ENCODE data around the gene REXO5.

The REXO5 gene

DNA sequence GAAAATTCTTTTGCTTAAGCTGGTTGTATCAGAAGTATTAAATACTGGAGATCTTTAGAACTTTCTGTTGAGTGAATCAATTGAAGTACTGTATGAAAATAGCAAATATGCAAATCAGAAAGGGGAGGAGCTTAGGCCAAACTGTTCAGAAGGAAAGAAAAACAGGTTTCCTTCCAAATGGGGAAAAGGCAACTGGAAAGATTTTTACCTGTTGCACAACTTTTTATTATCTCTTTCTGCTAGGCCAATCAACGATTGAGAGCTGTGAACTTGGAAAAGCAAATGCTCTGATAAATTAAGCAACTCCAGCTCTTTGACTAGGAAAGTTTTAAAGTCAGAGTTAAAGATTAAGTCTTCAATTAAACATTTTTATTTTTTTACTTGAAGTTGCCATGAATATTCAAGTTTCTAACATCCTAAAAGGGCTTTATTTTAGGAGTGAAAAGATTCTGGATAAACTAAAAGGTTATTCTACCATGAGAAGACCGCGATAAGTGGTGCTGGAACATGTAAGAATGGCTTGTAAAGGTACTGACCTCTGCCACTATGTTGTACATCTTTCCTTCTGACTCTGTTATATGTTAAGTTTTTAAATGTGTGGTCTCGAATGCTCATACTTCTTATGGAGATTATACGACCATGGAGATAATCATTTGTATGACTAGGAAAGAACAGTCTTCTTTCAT lies 77.4 kb downstream of the REXO5 start:
- TF ChIP-seq, protein P1, sequence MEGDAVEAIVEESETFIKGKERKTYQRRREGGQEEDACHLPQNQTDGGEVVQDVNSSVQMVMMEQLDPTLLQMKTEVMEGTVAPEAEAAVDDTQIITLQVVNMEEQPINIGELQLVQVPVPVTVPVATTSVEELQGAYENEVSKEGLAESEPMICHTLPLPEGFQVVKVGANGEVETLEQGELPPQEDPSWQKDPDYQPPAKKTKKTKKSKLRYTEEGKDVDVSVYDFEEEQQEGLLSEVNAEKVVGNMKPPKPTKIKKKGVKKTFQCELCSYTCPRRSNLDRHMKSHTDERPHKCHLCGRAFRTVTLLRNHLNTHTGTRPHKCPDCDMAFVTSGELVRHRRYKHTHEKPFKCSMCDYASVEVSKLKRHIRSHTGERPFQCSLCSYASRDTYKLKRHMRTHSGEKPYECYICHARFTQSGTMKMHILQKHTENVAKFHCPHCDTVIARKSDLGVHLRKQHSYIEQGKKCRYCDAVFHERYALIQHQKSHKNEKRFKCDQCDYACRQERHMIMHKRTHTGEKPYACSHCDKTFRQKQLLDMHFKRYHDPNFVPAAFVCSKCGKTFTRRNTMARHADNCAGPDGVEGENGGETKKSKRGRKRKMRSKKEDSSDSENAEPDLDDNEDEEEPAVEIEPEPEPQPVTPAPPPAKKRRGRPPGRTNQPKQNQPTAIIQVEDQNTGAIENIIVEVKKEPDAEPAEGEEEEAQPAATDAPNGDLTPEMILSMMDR (IDR thresholded peaks at IDR 0.05; ENCODE audit: low read depth, low read length), result no peak
- no peak overlapping the region for H3K4me3 ChIP-seq (ENCODE audit: low read depth, low read length)

DNA sequence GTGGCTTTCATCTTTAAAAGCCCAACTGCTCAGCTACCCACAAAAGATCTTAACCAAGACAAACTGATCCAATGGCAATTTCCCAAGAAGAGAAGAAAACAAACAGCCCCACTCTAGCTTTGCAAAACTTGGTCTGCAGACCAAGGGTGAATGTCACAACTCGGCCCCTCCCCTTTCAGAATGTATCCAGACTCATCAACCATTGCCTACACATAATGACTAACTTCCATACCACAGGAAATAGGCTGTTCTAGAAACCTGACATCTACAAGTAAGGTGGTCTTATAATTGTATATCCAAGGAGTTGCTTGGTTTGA lies 77.9 kb downstream of the REXO5 start:
- no peak overlapping the region for H3K4me3 ChIP-seq (ENCODE audit: low read depth, low read length)

DNA sequence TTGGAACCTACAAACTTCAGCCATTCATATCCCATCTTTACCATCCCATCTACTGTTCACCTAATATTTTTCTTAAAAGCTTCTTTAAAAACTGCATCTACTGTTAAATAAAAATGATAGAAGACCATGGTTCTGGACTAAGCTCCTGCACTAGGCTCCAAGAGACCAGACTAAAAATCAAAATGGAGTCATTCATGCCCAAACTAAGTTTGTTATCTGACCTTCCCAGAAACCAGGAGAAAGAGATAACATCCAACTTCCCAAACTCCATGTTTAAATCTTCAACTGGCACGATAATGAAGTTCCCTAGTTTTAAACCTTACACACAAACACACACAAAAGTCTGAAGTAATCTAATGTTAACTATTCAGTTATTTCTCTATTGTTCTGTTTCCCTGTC lies 80.0 kb downstream of the REXO5 start:
- TF ChIP-seq, protein P1 (IDR thresholded peaks at IDR 0.05; ENCODE audit: low read depth, low read length), result no peak

More for the DNA sequence above, 77.9 kb downstream of the REXO5 start:
- TF ChIP-seq, protein P1 (IDR thresholded peaks at IDR 0.05; ENCODE audit: low read depth, low read length), result no peak

DNA sequence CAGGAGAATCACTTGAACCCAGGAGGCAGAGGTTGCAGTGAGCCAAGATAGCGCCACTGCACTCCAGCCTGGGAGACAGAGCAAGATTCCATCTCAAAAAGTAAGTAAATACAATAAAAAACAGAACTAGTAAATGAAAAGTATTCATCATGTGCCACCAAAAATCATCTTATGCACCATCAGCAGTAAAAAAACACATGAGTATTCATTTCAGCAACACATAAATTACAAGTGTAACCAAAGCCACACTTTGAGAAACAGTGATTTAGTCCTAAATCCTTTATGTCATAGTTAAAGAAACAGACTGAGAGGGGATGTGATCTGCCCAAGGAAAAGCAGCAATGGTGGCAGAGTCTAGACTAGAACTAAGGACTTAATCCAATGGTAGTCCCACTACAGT lies 80.9 kb downstream of the REXO5 start:
- no peak overlapping the region for H3K4me3 ChIP-seq (ENCODE audit: low read depth, low read length)
- TF ChIP-seq, protein P1 (IDR thresholded peaks at IDR 0.05; ENCODE audit: low read depth, low read length), result no peak

More for the DNA sequence above, 80.0 kb downstream of the REXO5 start:
- no peak overlapping the region for H3K4me3 ChIP-seq (ENCODE audit: low read depth, low read length)

DNA sequence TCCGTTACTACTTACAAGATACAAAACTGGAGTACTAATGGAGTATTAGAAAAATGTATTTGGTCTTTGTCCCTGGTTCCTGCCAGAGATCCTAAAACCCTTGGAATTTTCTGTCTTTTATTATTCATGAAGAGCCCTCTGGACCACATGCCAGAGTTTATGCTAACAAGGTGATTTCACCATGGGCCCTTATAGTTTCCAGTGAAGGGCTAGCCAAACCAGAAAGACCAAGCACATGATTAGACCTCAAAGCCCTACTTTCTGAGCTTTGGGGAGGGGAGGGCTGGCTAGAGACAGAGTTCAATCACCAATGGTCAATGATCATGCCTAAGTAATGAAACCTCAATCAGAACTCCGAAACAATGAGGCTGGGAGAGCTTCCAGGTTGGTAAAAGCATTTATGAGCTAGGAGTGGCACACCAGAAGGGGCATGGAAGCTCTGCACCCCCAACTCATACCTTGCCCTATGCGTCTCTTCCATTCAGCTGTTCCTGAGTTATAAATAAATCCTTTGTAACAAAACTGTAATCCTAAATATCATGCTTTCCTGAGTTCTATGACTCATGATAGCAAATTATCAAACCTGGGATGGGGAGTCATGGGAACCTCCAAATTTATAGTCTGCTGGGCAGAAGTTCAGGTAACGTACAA lies 83.4 kb downstream of the REXO5 start:
- H3K4me3 ChIP-seq (ENCODE audit: low read depth, low read length), result no peak overlapping the region
- TF ChIP-seq, protein P1 (IDR thresholded peaks at IDR 0.05; ENCODE audit: low read depth, low read length), result no peak

DNA sequence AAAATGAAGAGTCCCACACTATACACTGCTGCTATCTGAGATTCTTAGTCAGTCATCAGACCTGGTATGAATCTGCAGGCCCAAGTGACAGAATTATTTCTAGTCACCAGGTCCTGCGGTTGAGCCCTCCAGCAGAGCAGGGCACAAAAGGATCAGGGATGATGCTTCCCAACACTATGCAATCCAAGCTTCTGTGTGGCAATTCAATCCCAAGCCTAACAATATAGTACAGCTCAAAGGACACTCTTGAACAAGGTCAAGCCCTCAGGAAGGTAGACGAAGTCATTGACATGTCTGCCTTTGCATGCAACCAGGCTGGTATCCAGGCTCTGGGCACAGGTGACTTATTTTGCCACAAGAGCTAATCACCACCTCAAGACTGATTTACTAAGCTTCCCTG lies 88.1 kb downstream of the REXO5 start:
- TF ChIP-seq, protein P1 (IDR thresholded peaks at IDR 0.05; ENCODE audit: low read depth, low read length), result no peak
- no peak overlapping the region for H3K4me3 ChIP-seq (ENCODE audit: low read depth, low read length)

DNA sequence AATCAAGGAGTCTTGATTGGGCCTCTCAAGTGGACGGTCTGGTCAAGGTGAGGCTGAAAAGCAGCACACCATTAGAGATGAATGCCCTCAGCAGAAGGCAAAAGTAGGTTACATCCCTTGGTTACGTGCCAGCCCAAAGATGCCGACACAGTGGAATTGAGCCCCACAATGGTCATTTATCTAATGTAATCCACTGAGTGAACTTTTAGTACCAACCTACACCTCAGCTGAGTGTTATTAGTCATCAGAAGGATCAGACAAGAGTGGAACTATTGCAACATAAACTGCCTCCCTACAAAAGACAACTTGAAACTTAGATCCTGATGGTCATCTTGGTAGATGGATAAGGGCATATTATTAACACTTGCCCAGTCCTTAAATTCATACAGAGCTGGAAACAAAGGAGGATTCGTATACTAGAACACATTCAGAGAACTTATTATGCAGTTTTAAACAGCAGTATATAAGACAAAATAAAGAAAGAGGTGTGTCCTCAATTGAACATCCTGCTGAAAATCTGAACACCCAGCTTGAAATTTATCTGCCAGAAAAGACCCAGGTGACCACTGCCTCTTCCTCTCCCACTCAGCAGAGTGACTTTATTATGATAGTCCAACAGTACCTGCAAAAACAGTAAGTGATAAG lies 91.0 kb downstream of the REXO5 start:
- no peak overlapping the region; the same call in 1 of the 2 replicates for H3K4me3 ChIP-seq (ENCODE audit: low read depth, low read length)
- TF ChIP-seq, protein P1 (IDR thresholded peaks at IDR 0.05; ENCODE audit: low read depth, low read length), result no peak

Data from WI38 (cell line).